C4-2B (cell line): Measurements from ENCODE around the gene CD300E.

Experiments used
- ZFX ChIP-seq: fragments of 450-650 bp; IDR thresholded peaks from 2 replicates; pipeline ENCODE4 v1.6.1; 2017
- TF ChIP-seq, protein P1 (sequence below): fragments of 450-650 bp; conservative IDR thresholded peaks from 2 replicates; pipeline ENCODE4 v1.5.1; 2017; ENCODE audit warnings: mild to moderate bottlenecking

DNA sequence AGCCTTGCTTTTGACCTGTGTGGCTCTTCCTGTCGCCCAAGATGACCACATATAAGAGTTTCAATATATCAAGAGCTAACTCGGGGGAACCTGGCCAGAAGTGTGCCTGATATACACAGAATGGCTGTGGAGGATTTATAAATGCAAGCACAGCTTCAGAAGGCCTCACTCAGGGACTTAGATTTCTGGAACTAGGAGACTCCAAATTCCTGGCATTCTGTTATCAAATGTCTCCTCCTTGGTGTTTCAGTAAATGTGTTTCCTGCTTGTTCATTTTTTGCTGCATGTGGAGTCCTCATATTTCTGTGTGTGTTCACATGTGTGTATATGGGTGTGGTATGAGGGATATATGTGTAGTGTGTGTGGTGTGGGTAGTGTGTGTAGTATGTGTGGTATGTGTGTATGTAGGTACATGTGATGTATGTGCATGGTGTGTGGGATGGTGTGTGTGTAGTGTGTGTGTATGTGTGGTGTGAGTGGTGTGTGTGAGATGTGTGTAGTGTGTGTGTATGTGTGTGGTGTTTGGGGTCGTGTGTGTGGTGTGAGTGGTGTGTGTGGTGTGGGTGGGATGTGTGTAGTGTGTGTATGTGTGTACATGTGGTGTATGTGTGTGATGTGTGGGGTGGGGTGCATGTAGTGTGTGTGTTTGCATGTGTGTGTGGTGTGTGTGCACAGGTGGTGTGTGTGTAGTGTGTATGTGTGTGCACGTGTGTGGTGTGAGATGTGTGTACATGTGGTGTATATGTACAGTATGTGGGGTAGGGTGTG is 55.2 kb downstream of the CD300E start:
- TF ChIP-seq, protein P1, sequence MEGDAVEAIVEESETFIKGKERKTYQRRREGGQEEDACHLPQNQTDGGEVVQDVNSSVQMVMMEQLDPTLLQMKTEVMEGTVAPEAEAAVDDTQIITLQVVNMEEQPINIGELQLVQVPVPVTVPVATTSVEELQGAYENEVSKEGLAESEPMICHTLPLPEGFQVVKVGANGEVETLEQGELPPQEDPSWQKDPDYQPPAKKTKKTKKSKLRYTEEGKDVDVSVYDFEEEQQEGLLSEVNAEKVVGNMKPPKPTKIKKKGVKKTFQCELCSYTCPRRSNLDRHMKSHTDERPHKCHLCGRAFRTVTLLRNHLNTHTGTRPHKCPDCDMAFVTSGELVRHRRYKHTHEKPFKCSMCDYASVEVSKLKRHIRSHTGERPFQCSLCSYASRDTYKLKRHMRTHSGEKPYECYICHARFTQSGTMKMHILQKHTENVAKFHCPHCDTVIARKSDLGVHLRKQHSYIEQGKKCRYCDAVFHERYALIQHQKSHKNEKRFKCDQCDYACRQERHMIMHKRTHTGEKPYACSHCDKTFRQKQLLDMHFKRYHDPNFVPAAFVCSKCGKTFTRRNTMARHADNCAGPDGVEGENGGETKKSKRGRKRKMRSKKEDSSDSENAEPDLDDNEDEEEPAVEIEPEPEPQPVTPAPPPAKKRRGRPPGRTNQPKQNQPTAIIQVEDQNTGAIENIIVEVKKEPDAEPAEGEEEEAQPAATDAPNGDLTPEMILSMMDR = no peak
- TF ChIP-seq ZFX = no peak
